Placental pericyte (primary cell): ENCODE data around the gene SHCBP1L. TPM values are rescaled to one million over a fixed set of nuclear protein-coding genes. Genes with fewer than 3 reads are reported as not detected.

Experiments
- small RNA-seq: library from RNA; depleted of rRNA; stranded (forward); fragments of <200 nt; gene quantifications from one replicate; pipeline ENCODE3, GENCODE V24; 2012; ENCODE audit warnings: low replicate concordance
- total RNA-seq: library from RNA; depleted of rRNA; stranded (reverse); fragments of >200 nt; gene quantifications from 2 replicates; pipeline ENCODE4 v1.2.3, GENCODE V29; 2012

The SHCBP1L gene
- total RNA-seq, result 0.14 TPM in 1 of 2 replicates, not detected in the other

GRCh38 chr1:182952677-182953444 lies at the start of gene SHCBP1L:
Gene SHCBP1L, minus strand, starts transcription at chr1:182953166. Its CDS starts 33 bp downstream, at chr1:182953133.

Small RNAs within 50 kb of the gene (small RNA-seq; reads per million reads assigned to genes)
- gene HMGN1P4 (not detected), gene RNU6-41P (not detected)

Other genes starting within 250 kb of the SHCBP1L start
- gene NPL, start 163.4 kb downstream of the SHCBP1L start, total RNA-seq, result 0.43 and 1.8 TPM in 2 replicates
- 99.6 and 186 TPM in 2 replicates for gene DHX9, start 113.8 kb downstream of the SHCBP1L start, total RNA-seq
- gene LAMC1, start 70.3 kb upstream of the SHCBP1L start, total RNA-seq, result 503 and 620 TPM in 2 replicates
- gene LAMC2, start 233.1 kb upstream of the SHCBP1L start, total RNA-seq, result 1.5 and 3.4 TPM in 2 replicates